Large intestine (tissue), 3 donors: ENCODE measurements around the gene PIGU. TPM values are rescaled to one million over a fixed set of nuclear protein-coding genes. Genes with fewer than 3 reads are reported as not detected.
A peak's percentile ranks its signal among the peaks of the same experiment; 100 is the strongest.

Experiments
- DNase-seq, 2 donors: peaks; one replicate each; pipeline versions ENCODE4 v3.0.0 to v3.0.0-alpha.2; 2013
- H3K27ac ChIP-seq: one replicate; pipeline ENCODE4 v1.5.1; 2013; ENCODE audit warnings: low read length
- H3K27me3 ChIP-seq: 2 replicates; pipeline ENCODE4 v1.6.1; 2013; ENCODE audit warnings: low read length; ENCODE audit not compliant: control insufficient read depth, insufficient read depth
- H3K36me3 ChIP-seq: 2 replicates; pipeline ENCODE4 v1.6.1; 2013; ENCODE audit warnings: low read length; ENCODE audit not compliant: control insufficient read depth, insufficient read depth
- H3K4me1 ChIP-seq: one replicate; pipeline ENCODE4 v1.6.1; 2013; ENCODE audit warnings: low read length; ENCODE audit not compliant: control insufficient read depth, insufficient read depth
- H3K4me3 ChIP-seq: one replicate; pipeline ENCODE4 v1.5.1; 2013; ENCODE audit warnings: low read length
- H3K9me3 ChIP-seq: one replicate; pipeline ENCODE4 v1.6.1; 2013; ENCODE audit warnings: mild to moderate bottlenecking, low read depth, low read length, moderate library complexity; ENCODE audit not compliant: control insufficient read depth
- WGBS: methylation state at CpG from one replicate; pipeline ENCODE4 v1.1.5; 2013; ENCODE audit warnings: low lambda C conversion rate; ENCODE audit not compliant: insufficient coverage; 5-methylcytosine and 5-hydroxymethylcytosine counted together
- polyA plus RNA-seq: library from polyadenylated mRNA; unstranded; fragments of 120-200 nt; gene quantifications from one replicate; pipeline ENCODE4 v1.2.1, GENCODE V29; 2013

Gene PIGU
- polyA plus RNA-seq, 1 donor, result 25.3 TPM

DNA sequence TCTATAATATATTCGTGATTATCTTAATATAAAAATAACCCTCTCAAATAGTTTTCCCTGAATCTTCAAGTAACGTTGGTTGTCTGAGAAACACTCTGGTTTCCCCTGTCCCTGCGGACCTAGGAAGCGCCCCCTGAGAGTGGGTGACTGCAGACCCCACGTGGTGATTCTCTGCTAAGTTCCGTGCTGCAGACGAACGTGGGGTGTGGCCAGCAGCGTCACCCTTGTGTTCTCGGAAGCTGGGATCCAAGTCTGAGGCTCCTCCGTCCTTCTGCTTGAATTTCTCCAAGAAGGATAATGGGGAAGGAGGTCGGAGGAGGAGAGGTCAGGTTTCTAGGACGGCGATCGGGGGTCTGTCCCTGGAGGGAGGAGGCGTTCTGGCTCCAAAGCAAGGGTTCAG lies 135.0 kb downstream of the PIGU start:
- Histone ChIP-seq H3K27ac (no peak overlapping the region), H3K4me1 (peaks cover 11% of the 10 kb centered on the region), H3K27me3 (no peaks in the 10 kb centered on the region), H3K9me3 (no peaks in the 10 kb centered on the region), H3K36me3 (peaks cover 46% of the 10 kb centered on the region), H3K4me3 (no peak overlapping the region)
- 83% methylated on average over 2 of the region's 16 CpGs for WGBS
- DNase-seq, result no peak

DNA sequence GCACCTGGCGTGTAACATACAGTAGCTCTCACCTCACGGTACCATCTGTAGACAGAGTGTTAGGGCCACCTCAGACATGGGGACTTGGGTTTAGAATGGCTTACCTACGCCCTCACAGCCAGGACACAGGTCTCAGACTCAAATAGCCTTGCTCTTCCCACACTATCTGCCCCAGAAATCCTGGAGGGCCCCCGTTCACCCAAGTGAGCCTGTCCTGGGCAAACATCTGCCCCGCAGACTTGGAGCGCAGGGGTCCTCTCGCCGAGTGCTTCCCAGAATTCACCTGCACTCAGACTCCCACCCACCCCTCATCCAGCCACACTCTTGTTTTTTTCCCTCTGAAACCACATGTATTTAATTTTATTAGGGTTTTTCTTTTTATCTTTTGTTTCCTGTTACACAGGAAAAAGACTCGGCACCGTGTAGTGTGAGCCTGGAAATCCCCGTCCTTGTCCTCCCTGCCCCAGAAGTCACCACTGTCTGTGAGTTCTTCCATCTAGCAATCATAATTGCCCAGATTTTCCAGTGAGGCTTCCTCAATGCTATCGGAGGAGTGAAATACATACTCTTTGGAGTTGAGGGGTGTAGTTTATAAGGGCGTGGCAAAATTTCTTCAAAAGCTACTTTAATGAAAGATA lies 135.5 kb downstream of the PIGU start:
- Histone ChIP-seq H3K4me1 (peaks cover 11% of the 10 kb centered on the region), H3K27ac (no peak overlapping the region), H3K4me3 (no peak overlapping the region), H3K36me3 (peaks cover 50% of the 10 kb centered on the region), H3K27me3 (no peaks in the 10 kb centered on the region), H3K9me3 (no peaks in the 10 kb centered on the region)
- WGBS, result 100% methylated on average over 1 of the region's 13 CpGs
- DNase-seq, result no peak

DNA sequence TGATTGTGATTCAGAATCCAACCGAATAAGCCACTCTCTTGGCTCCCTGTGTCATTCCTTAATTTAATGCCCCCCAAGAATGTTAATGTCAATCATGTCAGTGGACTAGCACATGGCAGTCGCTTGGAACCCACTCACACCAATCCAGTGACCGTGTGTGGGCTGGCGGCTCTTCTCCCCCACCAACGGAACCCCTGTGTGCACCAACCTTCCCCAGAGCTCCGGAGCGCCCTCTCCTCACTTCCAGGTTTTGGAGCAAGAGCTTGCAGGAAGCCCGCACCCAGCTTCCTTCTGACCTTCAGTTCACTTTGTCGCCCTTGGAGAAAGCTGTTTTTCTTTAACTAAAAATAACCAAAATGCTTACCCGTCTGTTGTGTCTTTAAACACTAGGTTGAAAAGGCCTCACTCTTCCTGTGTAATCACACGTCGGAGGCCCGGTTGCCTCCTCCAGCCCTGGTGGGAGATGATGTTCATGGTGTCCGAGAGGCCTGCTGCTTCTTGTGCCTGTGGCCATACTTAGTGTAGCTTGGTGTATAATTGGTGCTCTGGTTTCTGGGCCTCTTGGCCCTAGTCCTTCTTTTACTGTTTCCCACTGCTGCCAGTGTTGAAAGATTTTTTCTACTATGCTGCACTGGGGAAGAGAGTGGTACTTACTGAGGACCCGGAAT lies 136.2 kb downstream of the PIGU start:
- WGBS, result 100% methylated on average over 1 of the region's 15 CpGs
- Histone ChIP-seq H3K27me3 (no peaks in the 10 kb centered on the region), H3K4me1 (peaks cover 11% of the 10 kb centered on the region), H3K27ac (no peak overlapping the region), H3K4me3 (no peak overlapping the region), H3K36me3 (peaks cover 56% of the 10 kb centered on the region), H3K9me3 (no peaks in the 10 kb centered on the region)
- DNase-seq, result no peak

DNA sequence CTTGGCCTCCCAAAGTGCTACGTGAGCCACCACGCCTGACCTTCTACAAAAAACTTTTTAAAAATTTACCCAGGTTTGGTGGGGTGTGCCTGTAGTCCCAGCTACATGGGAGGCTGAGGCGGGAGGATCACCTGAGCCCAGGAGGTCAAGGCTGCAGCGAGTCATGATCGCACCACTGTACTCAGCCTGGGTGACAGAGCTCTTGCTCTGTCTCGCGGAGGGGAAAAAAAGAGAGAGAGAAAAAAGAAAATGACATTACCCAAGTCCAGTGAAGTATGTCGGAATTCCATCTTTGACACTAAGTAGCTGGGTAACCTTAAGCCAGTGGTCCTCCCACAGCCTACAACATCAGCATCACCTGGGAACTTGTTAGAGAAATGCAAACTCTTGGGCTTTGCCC lies 137.1 kb downstream of the PIGU start:
- H3K27me3 ChIP-seq, result no peaks in the 10 kb centered on the region
- no CpG with 5 or more reads among the region's 8 CpGs for WGBS
- no peaks in the 10 kb centered on the region for H3K9me3 ChIP-seq
- no peak overlapping the region for H3K27ac ChIP-seq
- DNase-seq, result no peak
- H3K36me3 ChIP-seq, result peaks cover 66% of the 10 kb centered on the region
- no peak overlapping the region for H3K4me3 ChIP-seq
- H3K4me1 ChIP-seq, result peaks cover 11% of the 10 kb centered on the region

DNA sequence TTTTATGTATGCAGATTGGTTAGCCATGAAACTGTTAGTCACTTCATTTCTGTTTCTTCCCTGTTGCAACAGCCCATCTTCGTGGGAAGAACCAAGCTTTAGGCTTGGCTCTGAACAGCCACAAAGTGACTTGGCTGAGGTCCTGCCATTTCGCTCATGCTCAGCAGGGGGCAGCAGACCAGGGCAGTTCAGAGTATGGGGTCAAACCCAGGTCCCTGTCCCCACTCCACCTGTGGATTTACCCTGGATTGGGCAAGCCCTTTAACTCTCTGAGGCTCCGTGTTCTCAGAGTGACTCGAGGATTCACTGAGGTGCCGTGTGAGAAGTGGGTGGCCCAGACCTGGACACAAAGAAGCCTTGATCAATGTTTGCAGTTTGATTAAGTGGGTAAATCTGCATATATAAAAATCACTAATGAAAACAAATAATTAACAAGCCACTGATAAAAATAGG lies 138.2 kb downstream of the PIGU start:
- Histone ChIP-seq H3K4me1 (peaks cover 4% of the 10 kb centered on the region), H3K4me3 (no peak overlapping the region), H3K9me3 (no peaks in the 10 kb centered on the region), H3K36me3 (peaks cover 73% of the 10 kb centered on the region), H3K27ac (no peak overlapping the region), H3K27me3 (no peaks in the 10 kb centered on the region)
- WGBS, result no CpG with 5 or more reads among the region's 5 CpGs
- peak in 1 of 2 donors; percentile 25 for DNase-seq

DNA sequence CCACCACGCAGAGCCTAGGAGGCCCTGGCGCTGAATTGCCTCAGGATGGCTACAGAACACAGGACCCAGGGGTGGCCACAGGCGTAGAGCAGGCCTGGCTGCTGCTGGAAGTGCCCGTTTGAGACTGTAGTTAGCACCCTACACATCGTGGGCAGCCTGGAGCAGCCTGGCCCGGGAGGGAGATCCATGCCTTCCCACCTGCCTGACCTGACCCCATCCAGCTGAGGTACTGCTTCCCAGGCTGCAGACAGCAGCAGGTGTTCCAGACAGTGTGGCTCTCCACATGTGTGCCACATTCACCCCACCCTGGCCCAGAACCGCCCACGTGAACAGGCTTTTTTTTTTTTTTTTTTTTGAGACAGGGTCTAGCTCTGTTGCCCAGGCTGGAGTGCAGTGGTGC lies 139.2 kb downstream of the PIGU start:
- Histone ChIP-seq H3K36me3 (peaks cover 79% of the 10 kb centered on the region), H3K9me3 (no peaks in the 10 kb centered on the region), H3K4me3 (no peak overlapping the region), H3K4me1 (no peaks in the 10 kb centered on the region), H3K27me3 (no peaks in the 10 kb centered on the region), H3K27ac (no peak overlapping the region)
- no CpG with 5 or more reads among the region's 8 CpGs for WGBS
- DNase-seq, result no peak

DNA sequence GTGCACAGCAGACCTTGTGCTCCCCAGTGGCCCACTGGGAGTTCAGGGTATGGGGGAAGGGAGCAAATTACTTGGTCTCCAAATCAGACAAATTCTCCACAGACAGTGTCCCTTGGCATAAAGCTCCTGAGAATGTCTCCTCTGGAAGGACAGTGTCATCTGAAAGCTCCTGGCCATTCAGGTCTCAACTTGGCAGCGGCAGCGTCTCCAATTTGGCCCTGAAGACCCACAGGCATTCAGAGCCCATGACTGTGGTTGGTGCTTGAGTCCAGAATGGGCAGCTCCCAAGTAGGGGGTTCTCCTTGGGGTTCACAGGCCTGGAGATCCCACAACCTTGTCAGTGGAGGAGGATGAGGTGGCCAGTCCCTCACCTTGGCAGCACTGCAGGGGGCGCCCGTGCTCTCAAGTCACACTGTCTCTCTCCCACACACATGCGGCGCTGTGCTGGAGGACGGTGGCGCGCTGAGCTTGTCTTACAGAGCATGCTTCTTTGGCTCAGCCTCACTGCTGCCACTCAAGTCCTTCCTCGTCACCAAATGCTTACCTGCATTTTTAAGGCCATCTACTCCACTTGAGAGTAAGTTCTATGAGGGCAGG lies 140.0 kb downstream of the PIGU start:
- H3K27me3 ChIP-seq, result no peaks in the 10 kb centered on the region
- no peak overlapping the region for H3K27ac ChIP-seq
- H3K4me3 ChIP-seq, result no peak overlapping the region
- DNase-seq, result peak in 1 of 2 donors; percentile 29
- WGBS, result no CpG with 5 or more reads among the region's 10 CpGs
- H3K9me3 ChIP-seq, result no peaks in the 10 kb centered on the region
- peaks cover 81% of the 10 kb centered on the region for H3K36me3 ChIP-seq
- H3K4me1 ChIP-seq, result no peaks in the 10 kb centered on the region

DNA sequence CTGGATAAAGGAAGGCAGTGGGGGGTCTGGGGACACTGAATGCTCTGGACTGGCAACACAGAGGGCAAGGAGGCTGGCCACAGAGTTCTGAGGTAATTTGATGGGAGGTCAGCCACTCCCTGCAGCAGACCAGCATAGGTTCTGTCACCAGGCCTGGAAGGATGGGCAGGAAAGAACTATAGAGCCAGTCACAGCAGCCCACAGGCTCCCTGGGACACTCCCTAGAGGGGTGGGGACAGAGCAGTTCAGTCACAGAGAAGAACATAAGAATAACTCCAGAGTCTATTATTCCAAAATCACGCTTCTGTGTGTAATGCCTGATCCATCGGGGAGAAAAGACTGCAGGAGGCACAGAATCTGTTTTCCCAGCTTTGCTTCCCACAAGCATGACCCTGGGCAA lies 141.0 kb downstream of the PIGU start:
- WGBS, result no CpG with 5 or more reads among the region's 2 CpGs
- no peak overlapping the region for H3K27ac ChIP-seq
- no peaks in the 10 kb centered on the region for H3K4me1 ChIP-seq
- no peaks in the 10 kb centered on the region for H3K27me3 ChIP-seq
- no peaks in the 10 kb centered on the region for H3K9me3 ChIP-seq
- no peak overlapping the region for H3K4me3 ChIP-seq
- H3K36me3 ChIP-seq, result peaks cover 81% of the 10 kb centered on the region
- DNase-seq, result no peak

DNA sequence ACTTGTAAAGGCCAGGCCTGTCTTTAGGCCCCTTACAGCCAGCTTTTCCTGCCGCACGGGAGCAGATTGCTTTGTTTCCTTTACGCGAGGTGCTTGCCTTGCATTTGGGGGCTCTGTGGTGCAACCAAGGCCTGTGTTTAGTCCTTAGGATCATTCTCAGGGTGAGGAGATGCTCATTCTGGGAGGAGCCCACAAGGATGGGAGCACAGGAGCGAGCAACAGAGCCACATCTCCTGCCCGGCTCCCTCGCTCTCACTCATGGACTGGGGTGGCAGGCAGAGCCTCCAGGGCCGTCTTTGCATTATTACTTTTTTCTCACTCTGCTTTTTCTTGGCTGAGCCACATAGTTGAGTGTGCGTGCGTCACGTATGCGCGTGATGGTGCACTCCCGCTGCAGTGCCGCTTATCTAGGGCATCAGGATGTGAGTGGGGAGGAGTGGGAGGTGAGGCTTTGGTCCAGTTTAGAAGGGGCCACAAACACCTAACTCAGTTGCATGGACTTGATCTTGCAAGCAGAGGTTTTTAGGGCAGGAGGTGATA lies 141.5 kb downstream of the PIGU start:
- Histone ChIP-seq H3K4me1 (no peaks in the 10 kb centered on the region), H3K9me3 (no peaks in the 10 kb centered on the region), H3K27ac (no peak overlapping the region), H3K4me3 (no peak overlapping the region), H3K27me3 (no peaks in the 10 kb centered on the region), H3K36me3 (peaks cover 81% of the 10 kb centered on the region)
- WGBS, result no CpG with 5 or more reads among the region's 15 CpGs
- no peak for DNase-seq

DNA sequence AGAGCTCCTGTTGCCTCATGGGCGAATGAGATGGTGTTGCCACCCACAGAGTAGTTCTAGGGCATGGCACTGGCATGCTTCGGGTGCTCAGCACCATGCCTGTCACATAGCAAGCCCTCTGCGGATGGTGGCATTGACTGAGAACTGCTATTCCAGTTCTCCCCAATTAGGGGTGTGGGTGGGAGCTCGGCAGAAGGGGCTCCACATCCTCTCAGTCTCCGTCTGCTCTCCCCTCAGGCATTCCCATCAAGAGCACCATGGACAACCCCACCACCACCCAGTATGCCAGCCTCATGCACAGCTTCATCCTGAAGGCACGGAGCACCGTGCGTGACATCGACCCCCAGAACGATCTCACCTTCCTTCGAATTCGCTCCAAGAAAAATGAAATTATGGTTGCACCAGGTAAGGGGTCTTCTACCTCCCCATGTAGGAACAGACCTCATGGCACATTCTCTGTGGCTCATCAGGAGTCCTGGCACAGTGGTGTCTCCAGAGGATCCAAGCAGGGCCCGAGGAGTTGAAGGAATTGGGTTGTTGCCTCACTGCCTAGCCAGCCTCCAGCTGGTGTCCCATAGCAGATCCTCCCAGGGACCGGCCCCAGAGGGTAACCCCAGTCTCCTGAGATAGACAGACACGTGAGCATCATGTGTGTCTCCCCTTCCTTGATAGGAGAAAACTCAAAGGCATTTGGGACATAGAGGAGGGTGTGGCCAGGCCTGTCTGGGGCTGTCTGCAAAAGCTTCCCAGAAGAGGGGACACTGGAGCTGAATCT lies 142.3 kb downstream of the PIGU start:
- no CpG with 5 or more reads among the region's 15 CpGs for WGBS
- DNase-seq, result no peak
- Histone ChIP-seq H3K27ac (no peak overlapping the region), H3K36me3 (peaks cover 82% of the 10 kb centered on the region), H3K9me3 (no peaks in the 10 kb centered on the region), H3K27me3 (no peaks in the 10 kb centered on the region), H3K4me3 (no peak overlapping the region), H3K4me1 (no peaks in the 10 kb centered on the region)
